ENCODE measurements around the gene MYO16.
"Not testable (repeated sequence)": the region's sequence is repeated elsewhere in the genome, so short reads cannot be mapped to it uniquely, and the experiment has no call there.

Gene MYO16

DNA sequence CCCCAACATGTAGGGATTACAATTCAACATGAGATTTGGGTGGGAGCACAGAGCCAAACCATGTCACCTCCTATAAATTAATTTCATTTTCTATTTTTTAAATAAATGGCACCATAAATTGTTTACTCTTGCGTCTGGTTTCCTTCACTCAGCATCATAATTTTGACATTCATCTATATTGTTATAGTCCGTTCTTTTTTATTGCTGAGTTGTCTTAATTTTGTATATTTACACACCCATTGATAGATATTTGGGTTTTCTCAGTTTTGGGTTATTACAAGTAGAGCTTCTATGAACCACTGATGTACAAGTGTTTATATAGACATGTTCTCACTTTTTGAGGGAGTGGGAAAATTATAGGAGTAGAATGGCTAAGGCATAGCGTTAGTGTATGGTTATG is 445.4 kb downstream of the MYO16 start:
- TF ChIP-seq, protein P1, sequence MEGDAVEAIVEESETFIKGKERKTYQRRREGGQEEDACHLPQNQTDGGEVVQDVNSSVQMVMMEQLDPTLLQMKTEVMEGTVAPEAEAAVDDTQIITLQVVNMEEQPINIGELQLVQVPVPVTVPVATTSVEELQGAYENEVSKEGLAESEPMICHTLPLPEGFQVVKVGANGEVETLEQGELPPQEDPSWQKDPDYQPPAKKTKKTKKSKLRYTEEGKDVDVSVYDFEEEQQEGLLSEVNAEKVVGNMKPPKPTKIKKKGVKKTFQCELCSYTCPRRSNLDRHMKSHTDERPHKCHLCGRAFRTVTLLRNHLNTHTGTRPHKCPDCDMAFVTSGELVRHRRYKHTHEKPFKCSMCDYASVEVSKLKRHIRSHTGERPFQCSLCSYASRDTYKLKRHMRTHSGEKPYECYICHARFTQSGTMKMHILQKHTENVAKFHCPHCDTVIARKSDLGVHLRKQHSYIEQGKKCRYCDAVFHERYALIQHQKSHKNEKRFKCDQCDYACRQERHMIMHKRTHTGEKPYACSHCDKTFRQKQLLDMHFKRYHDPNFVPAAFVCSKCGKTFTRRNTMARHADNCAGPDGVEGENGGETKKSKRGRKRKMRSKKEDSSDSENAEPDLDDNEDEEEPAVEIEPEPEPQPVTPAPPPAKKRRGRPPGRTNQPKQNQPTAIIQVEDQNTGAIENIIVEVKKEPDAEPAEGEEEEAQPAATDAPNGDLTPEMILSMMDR (IDR thresholded peaks at IDR 0.05; ENCODE audit: extremely low read depth, insufficient read depth, missing control alignments), result no peak
- in situ Hi-C loops (cut with MboI; ENCODE audit: low pct_unique_long_range_greater_than_20kb, low sequenced_read_pairs, unreplicated experiment), result no loop called here
- no peak for DNase-seq (ENCODE audit: low spot score)

DNA sequence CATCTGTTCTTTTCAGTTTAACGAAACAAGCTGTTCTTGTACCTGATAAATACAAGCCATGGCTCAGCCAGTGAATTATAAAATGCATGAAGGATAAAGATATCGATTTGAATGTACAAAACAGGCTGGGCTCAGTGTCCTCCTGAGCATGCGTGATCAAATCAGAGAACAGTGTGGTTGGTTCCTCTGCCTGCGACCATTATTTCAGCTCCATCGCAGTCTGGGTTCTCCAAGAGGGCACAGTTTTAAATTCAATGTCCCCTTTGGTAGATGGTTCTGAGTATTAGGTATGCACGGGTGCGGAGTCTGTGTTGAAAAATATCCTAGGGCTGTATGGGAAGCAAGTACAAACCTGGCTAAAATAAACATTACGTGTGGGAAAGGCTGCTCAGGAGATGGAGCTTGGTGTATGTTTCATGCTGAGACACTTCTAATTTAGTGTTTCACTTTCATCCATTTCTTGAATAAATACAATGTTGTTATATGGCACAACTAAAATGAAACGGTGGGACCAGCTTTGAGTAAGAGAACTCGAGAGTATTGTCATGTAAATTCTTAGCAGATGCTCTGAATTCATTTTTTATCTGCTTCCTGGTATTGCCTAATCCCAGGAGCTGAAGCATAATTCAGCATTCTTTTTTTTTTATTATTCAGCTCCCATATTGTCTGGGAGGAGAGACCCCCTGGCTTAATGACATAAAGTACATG is 458.7 kb downstream of the MYO16 start:
- TF ChIP-seq, protein P1 (IDR thresholded peaks at IDR 0.05; ENCODE audit: extremely low read depth, insufficient read depth, missing control alignments), result no peak
- in situ Hi-C loops (cut with MboI; ENCODE audit: low pct_unique_long_range_greater_than_20kb, low sequenced_read_pairs, unreplicated experiment), result no loop called here
- DNase-seq (ENCODE audit: low spot score), result no peak

- in situ Hi-C loops (cut with MboI; ENCODE audit: low pct_unique_long_range_greater_than_20kb, low sequenced_read_pairs, unreplicated experiment), result no loop called here
- DNase-seq (ENCODE audit: low spot score), result no peak
- TF ChIP-seq, protein P1 (IDR thresholded peaks at IDR 0.05; ENCODE audit: extremely low read depth, insufficient read depth, missing control alignments), result no peak
These were observed 459.2 kb downstream of the MYO16 start for GRCh38 chr13:109088624-109088917.

DNA sequence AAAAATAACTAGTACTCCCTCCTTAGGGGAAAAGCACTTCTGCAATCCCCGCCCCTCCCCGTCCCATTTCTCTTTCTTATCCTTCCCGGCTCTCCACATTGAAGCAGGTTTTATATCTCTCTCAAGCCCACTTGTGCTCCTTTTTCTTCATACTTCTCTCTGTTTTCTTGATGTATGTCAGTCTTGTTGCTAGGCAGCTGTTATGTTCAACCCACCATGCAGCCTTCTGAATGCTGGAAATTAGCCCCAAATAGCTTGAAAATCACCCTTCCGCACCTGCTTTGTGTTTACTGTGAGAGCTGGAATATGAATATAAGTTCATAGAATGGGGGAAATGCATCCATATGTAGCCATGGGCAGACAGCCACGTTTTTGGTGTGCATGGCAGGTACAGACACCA is 461.4 kb downstream of the MYO16 start:
- in situ Hi-C loops (cut with MboI; ENCODE audit: low pct_unique_long_range_greater_than_20kb, low sequenced_read_pairs, unreplicated experiment), result no loop called here
- TF ChIP-seq, protein P1 (IDR thresholded peaks at IDR 0.05; ENCODE audit: extremely low read depth, insufficient read depth, missing control alignments), result no peak
- DNase-seq (ENCODE audit: low spot score), result no peak

GRCh38 chr13:109091249-109091648 is 461.8 kb downstream of the MYO16 start:
- no peak for DNase-seq (ENCODE audit: low spot score)
- in situ Hi-C loops (cut with MboI; ENCODE audit: low pct_unique_long_range_greater_than_20kb, low sequenced_read_pairs, unreplicated experiment), result no loop called here
- TF ChIP-seq, protein P1 (IDR thresholded peaks at IDR 0.05; ENCODE audit: extremely low read depth, insufficient read depth, missing control alignments), result no peak

DNA sequence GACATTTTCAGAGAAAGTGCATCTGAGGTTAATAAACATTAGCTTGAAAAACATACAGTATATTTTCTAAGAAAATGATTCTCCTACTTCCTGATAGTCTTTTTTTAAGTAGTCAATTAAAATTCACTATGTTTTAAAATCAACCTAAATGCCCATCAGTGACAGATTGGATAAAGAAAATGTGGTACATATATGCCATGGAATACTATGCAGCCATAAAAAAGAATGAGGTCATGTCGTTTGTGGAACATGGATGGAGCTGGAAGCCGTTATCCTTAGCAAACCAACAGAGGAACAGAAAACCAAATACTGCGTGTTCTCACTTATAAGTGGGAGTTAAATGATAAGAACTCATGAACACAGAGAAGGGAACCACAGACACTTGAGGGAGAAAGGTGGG is 462.8 kb downstream of the MYO16 start:
- DNase-seq (ENCODE audit: low spot score); in situ Hi-C loops (cut with MboI; ENCODE audit: low pct_unique_long_range_greater_than_20kb, low sequenced_read_pairs, unreplicated experiment): not testable (repeated sequence)

DNA sequence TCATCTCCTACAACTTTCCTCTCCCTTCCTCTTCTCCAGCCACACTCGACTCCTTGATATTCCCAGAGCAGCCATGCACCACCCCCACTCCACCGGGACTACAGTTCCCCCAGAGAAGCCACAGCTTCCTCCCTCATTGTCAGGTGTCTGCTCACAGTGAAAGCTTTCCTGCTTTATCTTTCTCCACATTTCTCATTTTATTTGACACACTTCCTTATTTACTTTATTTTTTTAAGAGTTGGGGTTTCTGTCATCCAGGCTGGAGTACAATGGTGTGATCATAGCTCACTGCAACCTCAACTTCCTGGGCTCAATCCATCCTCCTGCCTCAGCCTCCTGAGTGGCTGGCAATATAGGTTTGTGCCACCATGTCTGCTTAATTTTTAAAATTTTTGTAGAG is 464.6 kb downstream of the MYO16 start:
- in situ Hi-C loops (cut with MboI; ENCODE audit: low pct_unique_long_range_greater_than_20kb, low sequenced_read_pairs, unreplicated experiment), result no loop called here
- TF ChIP-seq, protein P1 (IDR thresholded peaks at IDR 0.05; ENCODE audit: extremely low read depth, insufficient read depth, missing control alignments), result no peak
- no peak for DNase-seq (ENCODE audit: low spot score)

Data from GM13977 (cell line).